Measurements from ENCODE around the gene SLC66A2. TPM values are rescaled to one million over a fixed set of nuclear protein-coding genes. Genes with fewer than 3 reads are reported as not detected.

Gene SLC66A2
- total RNA-seq, 1 donor from 2014 or later = 35.1 TPM

DNA sequence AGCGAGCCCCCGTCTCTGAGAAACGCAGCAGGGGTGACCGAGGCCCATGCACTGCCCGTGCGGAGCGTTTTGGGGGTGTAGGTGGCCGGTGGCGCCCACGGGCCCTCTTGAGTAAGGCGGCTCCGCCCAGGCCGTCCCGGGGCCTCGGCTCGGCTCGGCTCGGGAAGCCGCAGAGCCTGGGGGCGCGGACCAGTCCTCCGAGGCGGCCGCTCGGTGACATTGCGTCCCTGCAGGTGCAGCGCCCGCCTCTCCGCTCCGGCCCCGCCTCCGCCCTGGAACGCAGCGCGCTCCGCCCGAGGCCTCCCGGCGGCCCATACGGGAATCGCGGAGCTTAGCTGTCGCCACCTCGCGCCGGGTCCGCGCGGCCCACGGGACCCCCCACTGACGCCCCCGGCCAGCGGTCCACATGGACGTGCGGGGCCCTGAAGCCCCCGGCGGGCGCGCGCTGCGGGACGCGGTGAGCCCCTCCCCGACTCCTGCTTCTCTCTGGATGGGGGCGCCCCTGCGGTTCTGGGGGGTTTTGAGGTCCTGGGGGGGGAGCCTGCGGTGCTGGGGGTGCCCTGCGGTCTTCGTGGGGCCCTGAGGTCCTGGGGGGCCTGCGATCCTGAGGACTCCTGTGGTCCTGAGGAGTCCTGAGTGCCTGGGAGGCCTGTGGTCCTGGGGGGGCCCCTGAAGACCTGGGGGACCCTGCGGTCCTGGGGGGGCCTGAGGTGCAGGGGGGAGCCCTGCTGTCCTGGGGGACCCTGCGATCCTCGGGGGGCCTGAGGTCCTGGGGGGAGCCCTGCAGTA is 13.1 kb upstream of the SLC66A2 start, which contains the start of gene HSBP1L1:
Gene HSBP1L1 (plus strand): TSS at position 314 of the 789 bp plus-strand sequence. CDS start 93 bp downstream, at position 407.
- peak within 1 kb of the TSS; percentile 52 for H3K27ac Mint-ChIP-seq (ENCODE audit: unreplicated experiment)
- no peaks in the 10 kb centered on the region for H3K36me3 Mint-ChIP-seq (ENCODE audit: unreplicated experiment)
- H3K27me3 Mint-ChIP-seq (ENCODE audit: unreplicated experiment) = no peaks in the 10 kb centered on the region
- H3K9me3 Mint-ChIP-seq (ENCODE audit: unreplicated experiment) = no peaks in the 10 kb centered on the region
- H3K4me3 Mint-ChIP-seq (ENCODE audit: unreplicated experiment) = peak within 1 kb of the TSS; percentile 57
- no peak for DNase-seq (ENCODE audit: extremely low spot score, unreplicated experiment)
- TF ChIP-seq, protein P1, sequence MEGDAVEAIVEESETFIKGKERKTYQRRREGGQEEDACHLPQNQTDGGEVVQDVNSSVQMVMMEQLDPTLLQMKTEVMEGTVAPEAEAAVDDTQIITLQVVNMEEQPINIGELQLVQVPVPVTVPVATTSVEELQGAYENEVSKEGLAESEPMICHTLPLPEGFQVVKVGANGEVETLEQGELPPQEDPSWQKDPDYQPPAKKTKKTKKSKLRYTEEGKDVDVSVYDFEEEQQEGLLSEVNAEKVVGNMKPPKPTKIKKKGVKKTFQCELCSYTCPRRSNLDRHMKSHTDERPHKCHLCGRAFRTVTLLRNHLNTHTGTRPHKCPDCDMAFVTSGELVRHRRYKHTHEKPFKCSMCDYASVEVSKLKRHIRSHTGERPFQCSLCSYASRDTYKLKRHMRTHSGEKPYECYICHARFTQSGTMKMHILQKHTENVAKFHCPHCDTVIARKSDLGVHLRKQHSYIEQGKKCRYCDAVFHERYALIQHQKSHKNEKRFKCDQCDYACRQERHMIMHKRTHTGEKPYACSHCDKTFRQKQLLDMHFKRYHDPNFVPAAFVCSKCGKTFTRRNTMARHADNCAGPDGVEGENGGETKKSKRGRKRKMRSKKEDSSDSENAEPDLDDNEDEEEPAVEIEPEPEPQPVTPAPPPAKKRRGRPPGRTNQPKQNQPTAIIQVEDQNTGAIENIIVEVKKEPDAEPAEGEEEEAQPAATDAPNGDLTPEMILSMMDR (IDR thresholded peaks at IDR 0.05) = peak; percentile 23
- H3K4me1 Mint-ChIP-seq (ENCODE audit: unreplicated experiment) = peaks cover 15% of the 10 kb centered on the region

DNA sequence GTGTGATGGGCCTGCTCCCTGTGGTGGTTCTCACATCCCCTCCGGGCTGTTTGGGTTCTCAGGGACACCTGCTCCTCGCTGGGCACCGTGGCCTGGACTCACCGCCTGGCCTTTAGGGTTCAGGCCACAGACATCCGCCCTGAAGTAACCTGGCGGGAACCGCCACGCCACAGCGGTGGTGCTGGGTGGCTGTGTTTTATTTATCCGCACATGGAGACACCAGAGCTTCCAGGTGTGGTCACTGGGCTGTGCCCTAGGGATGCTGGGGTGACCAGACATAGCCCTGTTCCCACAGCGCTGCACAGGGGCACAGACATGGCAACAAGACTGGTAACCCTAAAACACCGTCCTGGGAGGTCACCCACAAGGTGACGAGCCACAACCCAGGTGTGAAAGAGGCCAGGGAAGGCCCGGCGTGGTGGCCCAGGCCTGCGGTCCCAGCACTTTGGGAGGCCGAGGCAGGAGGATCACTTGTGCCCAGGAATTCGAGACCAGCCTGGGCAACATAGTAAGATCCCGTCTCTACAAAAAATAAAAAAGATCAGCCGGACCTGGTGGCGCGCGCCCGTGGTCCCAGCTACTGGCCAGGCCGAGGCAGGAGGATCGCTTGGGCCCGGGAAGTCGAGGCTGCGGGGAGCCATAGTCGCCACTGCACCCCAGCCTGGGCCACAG is 12.3 kb upstream of the SLC66A2 start:
- TF ChIP-seq, protein P1 (IDR thresholded peaks at IDR 0.05) = no peak
- Mint-ChIP-seq H3K4me3 (ENCODE audit: unreplicated experiment) (peak overlapping the region; percentile 40), H3K36me3 (ENCODE audit: unreplicated experiment) (no peaks in the 10 kb centered on the region), H3K4me1 (ENCODE audit: unreplicated experiment) (peaks cover 14% of the 10 kb centered on the region), H3K27me3 (ENCODE audit: unreplicated experiment) (no peaks in the 10 kb centered on the region), H3K27ac (ENCODE audit: unreplicated experiment) (no peak overlapping the region), H3K9me3 (ENCODE audit: unreplicated experiment) (no peaks in the 10 kb centered on the region)
- DNase-seq (ENCODE audit: extremely low spot score, unreplicated experiment) = no peak

DNA sequence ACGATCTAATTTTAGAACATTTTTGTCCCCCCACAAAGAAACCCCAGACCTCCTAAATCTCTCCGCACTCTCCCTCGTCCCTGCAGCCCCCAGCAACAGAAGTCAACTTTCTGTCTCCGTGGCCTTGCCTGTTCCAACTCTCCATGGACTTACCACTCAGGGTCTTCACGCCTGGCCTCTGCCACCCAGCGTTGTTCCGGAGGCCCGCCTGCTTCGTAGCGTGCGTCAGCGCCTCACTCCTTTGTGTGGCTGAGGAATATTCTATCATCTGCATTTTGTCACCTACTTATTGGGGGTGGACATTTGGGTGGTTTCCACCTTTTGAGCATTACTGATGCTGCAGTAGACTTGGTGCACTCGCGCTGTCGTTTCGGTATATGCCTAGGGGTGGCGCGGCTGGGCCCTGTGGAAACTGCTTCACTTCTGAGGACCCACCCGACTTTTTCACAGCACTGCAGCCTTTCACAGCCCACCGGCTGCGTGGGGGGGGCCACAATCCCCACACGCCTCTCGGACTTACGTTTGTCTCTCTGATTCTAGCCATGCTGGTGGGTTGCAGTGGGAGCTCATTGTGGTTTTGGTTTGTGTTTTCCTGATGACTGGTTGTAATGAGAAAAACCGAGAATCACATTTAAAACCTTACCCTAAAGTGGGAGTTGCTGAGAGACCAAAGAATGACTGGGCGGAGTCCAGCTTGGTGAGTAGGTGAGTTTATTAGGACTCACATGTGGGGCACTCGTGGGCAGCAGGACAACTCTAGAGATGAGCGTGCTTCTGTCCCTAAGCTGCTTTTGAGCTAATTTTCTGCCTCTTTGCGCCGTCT is 11.6 kb upstream of the SLC66A2 start:
- no peaks in the 10 kb centered on the region for H3K27me3 Mint-ChIP-seq (ENCODE audit: unreplicated experiment)
- H3K36me3 Mint-ChIP-seq (ENCODE audit: unreplicated experiment) = no peaks in the 10 kb centered on the region
- TF ChIP-seq, protein P1 (IDR thresholded peaks at IDR 0.05) = no peak
- no peak overlapping the region for H3K27ac Mint-ChIP-seq (ENCODE audit: unreplicated experiment)
- no peaks in the 10 kb centered on the region for H3K9me3 Mint-ChIP-seq (ENCODE audit: unreplicated experiment)
- H3K4me1 Mint-ChIP-seq (ENCODE audit: unreplicated experiment) = peaks cover 14% of the 10 kb centered on the region
- no peak for DNase-seq (ENCODE audit: extremely low spot score, unreplicated experiment)
- H3K4me3 Mint-ChIP-seq (ENCODE audit: unreplicated experiment) = no peak overlapping the region

DNA sequence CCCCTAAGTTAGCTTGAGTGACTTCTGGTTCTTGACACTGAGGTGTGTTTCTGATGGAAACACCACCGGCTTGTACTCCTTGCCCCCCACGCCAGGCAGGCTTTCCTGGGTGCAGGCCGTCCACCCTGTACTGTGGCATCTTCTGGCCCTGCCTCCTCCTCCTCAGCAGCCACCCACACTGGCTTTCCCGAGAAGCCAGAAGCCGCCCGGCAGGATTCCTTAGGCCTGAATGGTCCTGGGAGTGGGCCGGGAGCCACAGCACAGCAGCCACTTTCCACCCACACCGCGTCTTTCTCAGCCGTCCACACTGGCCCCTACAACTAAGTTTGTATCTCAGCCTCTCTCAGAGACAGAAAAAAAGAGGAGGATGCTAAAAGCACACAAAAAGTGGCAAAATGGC is 10.9 kb upstream of the SLC66A2 start:
- DNase-seq (ENCODE audit: extremely low spot score, unreplicated experiment) = no peak
- Mint-ChIP-seq H3K9me3 (ENCODE audit: unreplicated experiment) (no peaks in the 10 kb centered on the region), H3K4me1 (ENCODE audit: unreplicated experiment) (peaks cover 14% of the 10 kb centered on the region), H3K36me3 (ENCODE audit: unreplicated experiment) (no peaks in the 10 kb centered on the region), H3K27ac (ENCODE audit: unreplicated experiment) (no peak overlapping the region), H3K27me3 (ENCODE audit: unreplicated experiment) (no peaks in the 10 kb centered on the region), H3K4me3 (ENCODE audit: unreplicated experiment) (no peak overlapping the region)
- TF ChIP-seq, protein P1 (IDR thresholded peaks at IDR 0.05) = no peak
